Stimulated activated CD4-positive, alpha-beta T cell treated with anti-CD3 and anti-CD28 coated beads, TNF-alpha, amount 100 ng/mL, for 1 hour (primary cell): ENCODE measurements around the gene ATF6.

Experiments
- DNase-seq, 3 donors: peaks; one replicate each; pipeline ENCODE4 v3.0.0-alpha.2; 2020; ENCODE audit warnings: low read depth in 3 of 3, low spot score in 1 of 3

Gene ATF6

GRCh38 chr1:161887730-161888287 lies 121.7 kb downstream of the ATF6 start:
- DNase-seq = no peak

GRCh38 chr1:161890574-161890973 lies 124.5 kb downstream of the ATF6 start:
- DNase-seq = no peak

- no peak for DNase-seq
Measured at GRCh38 chr1:161899091-161899490, 133.0 kb downstream of the ATF6 start.

- no peak for DNase-seq
Measured at GRCh38 chr1:161900160-161900559, 134.0 kb downstream of the ATF6 start.

GRCh38 chr1:161902182-161902581 lies 136.1 kb downstream of the ATF6 start:
- no peak for DNase-seq

GRCh38 chr1:161905269-161905884 lies 139.3 kb downstream of the ATF6 start:
- no peak for DNase-seq

GRCh38 chr1:161907265-161907664 lies 141.1 kb downstream of the ATF6 start:
- DNase-seq = no peak

- no peak for DNase-seq
Measured at GRCh38 chr1:161908264-161908663, 142.1 kb downstream of the ATF6 start.

GRCh38 chr1:161910604-161911003 lies 144.5 kb downstream of the ATF6 start:
- DNase-seq = no peak

GRCh38 chr1:161913482-161914140 lies 147.5 kb downstream of the ATF6 start:
- DNase-seq = no peak

GRCh38 chr1:161914595-161914994 lies 148.5 kb downstream of the ATF6 start:
- no peak for DNase-seq

- no peak for DNase-seq
Measured at GRCh38 chr1:161915051-161915503, 149.0 kb downstream of the ATF6 start.

GRCh38 chr1:161915978-161916377 lies 149.9 kb downstream of the ATF6 start:
- no peak for DNase-seq

GRCh38 chr1:161919229-161919628 lies 153.1 kb downstream of the ATF6 start:
- DNase-seq = no peak

GRCh38 chr1:161921491-161921890 lies 155.4 kb downstream of the ATF6 start:
- DNase-seq = no peak

- no peak for DNase-seq
Measured at GRCh38 chr1:161921990-161922389, 155.9 kb downstream of the ATF6 start.

- no peak for DNase-seq
Measured at GRCh38 chr1:161928056-161928455, 161.9 kb downstream of the ATF6 start.

GRCh38 chr1:161929137-161929536 lies 163.0 kb downstream of the ATF6 start:
- DNase-seq = no peak

- no peak for DNase-seq
Measured at GRCh38 chr1:161930064-161930463, 163.9 kb downstream of the ATF6 start.

- DNase-seq = no peak
Measured at GRCh38 chr1:161932668-161933067, 166.5 kb downstream of the ATF6 start.

GRCh38 chr1:161933592-161934588 lies 167.8 kb downstream of the ATF6 start:
- no peak for DNase-seq
